GM21367 (cell line): ENCODE data around the gene PHF8.

Source experiments
- ATAC-seq: cut with Tn5 transposase; IDR thresholded peaks from one replicate; pipeline ENCODE4 v1.9.1; 2021; ENCODE audit not compliant: unreplicated experiment

PHF8 gene

DNA sequence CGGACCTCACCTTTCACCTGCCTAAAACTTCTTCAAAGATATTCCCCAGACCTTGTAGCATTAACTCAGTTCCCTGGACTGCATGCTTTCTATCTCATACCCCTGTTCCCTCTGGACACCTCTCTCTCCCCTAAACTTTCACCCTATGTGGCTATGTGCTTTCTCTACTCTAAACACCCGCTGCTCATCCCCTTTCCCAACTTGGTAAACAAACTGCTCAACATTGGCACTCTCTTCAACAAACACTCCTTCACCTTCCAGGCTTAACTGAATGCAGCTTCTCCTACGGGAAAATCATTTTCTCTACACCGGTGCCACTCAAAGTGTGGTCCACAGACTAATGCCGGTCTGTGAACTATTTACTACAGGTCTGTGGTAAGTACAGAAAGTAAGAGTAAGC, 19.9 kb downstream of the PHF8 start:
- ATAC-seq = no peak

DNA sequence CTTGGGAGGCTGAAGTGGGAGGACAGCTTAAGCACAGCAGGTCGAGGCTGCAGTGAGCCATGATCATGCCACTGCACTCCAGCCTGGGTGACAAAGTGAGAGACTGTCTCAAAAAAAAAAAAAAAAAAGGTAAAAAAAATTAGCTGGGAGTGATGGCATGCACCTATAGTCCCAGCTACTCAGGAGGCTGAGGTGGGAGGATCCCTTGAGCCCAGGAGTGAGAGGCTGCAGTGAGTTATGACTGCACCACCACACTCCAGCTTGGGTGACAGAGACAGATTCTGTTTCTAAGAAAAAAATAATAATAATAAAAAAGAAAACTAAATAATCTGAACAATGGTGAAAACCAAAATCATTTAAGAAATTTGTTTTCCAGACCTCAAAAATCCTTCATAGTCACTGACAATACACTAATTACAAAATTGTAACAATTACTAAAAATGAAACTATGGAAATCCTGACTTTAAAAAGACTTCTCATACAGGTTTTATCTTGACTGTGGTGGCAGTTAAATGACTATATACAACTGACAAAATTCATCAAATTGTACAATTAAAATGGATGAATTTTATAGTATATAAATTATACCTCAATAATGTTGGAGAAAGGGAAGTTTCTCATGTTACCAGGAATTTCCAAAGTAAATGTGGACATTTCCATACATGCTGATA, 31.3 kb downstream of the PHF8 start:
- ATAC-seq = no peak

DNA sequence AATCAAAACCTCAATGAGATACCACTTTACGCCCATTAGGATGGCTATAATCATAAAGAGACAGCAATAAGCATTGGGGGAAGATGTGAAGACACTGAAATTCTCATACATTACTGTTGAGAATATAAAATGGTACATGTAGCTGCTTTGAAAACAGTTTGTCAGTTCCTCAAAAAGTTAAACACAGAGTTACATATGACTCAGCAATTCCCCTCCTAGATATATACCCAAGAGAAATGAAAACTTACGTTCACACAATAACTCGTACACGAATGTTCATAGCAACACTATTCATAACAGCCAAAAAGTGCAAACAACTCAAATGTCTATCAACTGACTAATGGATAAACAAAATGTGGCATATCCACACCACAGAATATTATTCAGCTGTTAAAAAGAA, 36.6 kb downstream of the PHF8 start:
- ATAC-seq = no peak

DNA sequence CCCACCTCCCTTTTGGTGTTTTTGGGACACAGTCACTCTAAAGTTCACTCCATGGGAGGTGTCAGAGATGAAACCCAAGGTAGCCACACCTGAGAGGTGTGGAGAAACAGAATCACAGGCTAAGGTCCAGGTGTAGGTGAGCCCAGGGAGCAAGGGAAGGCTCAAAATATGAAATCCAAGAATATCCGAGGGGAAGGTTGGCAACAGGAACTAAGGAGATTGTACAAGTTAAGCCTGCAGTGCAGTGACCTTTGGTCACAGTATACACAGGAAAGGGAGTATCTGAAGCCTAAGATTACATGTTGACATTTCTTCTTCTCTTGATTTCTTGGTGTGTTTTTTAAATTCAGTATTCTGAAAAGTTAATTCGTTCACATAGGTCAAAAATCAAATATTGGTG, 46.5 kb downstream of the PHF8 start:
- no peak for ATAC-seq

DNA sequence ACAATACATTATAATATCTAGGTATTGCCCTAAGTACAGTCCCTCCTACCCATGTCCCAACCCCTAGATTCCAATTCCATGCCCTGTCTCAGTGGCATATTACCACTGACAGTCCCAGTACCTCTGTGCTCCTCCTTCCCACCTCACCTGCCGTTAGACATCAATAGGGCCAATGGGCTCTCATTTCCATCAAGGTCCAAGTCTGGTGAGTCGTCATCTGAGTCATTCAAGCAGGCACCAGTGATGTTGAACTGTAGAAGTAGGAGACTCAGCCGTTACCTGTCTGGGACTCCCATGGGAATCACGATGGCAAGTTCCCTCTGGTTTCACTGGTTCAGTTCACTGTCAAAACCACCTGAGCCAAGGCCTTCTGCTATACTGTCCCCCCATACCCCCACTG, 51.7 kb downstream of the PHF8 start:
- ATAC-seq = no peak

DNA sequence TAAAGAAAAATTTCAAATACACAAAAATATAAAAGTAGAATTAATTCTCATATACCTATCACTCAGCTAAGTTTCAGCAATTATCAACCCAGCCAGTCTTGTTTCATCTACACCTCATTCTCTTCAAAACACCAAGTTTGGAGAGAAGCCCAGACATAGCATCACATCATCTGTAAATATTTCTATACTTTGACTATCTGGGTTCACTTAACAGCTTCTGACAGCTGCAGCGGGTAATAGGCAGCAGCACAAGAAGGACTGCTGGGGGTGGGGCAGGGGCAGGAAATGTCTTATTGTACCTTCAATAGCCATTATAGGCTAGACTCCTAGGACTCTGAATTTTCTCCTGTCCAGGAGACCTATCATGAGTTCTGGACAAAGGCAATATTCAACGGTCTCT, 54.1 kb downstream of the PHF8 start:
- ATAC-seq = no peak

DNA sequence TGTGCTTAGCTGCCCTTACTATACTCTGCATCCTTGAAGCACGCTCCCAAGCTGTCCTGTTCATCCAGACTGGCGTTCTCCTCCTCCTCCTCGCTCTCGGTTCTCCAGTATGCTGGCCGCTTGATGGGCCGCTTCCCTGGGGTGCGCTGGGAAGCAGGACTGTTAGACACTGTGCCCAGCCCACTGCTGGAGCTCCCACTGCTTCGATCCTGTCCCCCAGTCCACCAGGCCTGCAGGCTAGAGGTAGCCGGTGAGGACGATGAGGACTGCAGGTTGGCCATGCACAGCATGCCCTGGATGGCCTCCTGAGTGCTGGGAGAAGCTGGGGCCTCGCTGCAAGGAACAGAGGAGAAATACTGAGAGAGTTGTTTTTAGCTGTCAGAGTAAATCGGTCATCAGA, 59.4 kb downstream of the PHF8 start:
- no peak for ATAC-seq

DNA sequence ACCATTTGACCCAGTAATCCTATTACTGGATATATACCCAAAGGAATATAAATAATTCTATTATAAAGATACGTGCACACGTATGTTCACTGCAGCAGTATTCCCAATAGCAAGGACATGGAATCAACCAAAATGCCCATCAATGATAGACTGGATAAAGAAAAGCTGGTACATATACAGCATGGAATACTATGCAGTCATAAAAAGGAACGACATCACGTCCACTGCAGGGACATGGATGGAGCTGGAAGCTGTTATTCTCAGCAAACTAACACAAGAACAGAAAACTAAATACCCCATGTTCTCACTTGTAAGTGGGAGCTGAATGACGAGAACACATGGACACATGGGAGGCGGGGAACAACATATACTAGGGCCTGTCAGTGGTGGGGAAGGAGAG, 69.7 kb downstream of the PHF8 start:
- no peak for ATAC-seq

DNA sequence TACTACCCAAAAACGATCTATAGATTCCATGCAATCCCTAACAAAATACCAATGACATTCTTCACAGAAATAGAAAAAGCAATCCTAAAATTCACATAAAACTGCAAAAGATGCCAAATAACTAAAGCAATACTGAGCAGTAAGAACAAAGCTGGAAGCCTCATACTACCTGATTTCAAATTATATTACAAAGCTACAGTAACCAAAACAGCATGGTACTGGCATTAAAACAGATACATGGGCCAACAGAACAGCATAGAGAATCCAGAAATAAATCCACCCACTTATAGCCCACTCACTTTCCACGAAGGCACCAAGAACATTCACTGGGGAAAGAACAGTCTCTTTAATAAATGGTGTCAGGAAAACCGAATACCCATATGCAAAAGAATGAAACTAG, 74.7 kb downstream of the PHF8 start:
- no peak for ATAC-seq

DNA sequence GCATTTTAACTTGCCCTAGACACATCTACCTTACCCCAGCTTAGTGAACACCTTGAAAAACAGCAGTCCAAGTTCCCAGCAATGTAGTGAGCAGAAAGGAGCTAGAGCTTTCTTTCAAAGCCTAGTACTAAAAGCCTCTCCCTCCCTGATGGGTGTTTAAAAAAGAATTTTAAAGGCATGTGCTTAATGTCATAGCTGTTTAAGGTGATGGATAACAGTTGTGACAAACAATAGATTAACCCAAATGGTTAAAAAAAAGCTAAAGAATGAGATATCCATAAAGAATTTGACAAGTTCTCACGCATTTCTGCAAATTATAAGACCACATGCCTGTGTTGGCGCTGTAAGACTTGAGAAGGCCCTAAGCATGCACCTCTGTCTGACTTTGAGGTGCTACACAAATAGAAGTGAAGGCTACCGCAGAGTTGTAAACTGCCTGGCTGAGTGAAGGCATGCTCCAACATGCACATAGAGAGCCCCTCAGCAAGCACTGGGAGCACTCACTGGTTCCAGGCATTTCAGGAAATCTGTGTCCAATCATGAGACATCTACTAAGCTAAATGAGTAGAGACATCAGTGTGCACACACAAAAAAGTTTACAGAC, 94.0 kb downstream of the PHF8 start:
- ATAC-seq = no peak

DNA sequence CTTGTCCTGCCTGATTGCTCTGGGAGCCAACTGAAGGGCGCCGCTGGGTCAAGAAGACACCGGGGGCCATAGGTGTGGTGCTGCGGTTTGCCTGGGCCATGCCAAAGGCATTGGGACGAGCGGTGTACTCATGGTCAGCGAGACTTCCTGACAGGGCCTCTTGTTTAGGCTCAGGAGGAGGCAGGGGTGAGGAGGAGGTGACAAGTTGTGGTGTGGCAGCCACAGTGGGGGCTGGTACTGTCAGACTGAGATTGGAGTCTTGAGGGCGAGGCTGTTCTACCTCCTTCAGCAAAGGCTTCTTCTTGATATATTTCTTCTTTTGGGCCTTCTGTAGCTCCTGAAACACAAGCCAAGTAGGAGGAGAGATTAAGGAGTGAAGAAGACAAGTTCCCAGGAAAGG, 104.1 kb downstream of the PHF8 start:
- ATAC-seq = no peak

DNA sequence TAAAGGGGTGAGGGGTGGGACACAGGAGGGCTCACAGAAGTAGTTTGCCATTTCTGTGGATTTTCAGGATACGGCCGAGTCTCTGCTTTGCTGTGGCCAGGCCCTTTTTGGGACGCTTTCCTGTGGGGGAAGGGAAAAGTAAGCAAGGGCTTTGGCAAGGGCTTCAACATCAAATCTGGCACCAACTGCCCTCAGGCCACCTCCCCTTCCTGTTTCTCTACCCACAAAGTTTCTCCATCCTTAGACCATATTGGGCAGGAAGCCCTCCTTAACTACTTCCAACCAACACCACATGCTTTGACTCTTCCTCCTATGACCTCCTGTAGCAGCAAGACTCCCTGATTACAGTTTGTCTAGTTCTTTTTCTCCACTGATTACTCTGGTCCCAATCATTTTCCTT, 105.1 kb downstream of the PHF8 start:
- no peak for ATAC-seq

DNA sequence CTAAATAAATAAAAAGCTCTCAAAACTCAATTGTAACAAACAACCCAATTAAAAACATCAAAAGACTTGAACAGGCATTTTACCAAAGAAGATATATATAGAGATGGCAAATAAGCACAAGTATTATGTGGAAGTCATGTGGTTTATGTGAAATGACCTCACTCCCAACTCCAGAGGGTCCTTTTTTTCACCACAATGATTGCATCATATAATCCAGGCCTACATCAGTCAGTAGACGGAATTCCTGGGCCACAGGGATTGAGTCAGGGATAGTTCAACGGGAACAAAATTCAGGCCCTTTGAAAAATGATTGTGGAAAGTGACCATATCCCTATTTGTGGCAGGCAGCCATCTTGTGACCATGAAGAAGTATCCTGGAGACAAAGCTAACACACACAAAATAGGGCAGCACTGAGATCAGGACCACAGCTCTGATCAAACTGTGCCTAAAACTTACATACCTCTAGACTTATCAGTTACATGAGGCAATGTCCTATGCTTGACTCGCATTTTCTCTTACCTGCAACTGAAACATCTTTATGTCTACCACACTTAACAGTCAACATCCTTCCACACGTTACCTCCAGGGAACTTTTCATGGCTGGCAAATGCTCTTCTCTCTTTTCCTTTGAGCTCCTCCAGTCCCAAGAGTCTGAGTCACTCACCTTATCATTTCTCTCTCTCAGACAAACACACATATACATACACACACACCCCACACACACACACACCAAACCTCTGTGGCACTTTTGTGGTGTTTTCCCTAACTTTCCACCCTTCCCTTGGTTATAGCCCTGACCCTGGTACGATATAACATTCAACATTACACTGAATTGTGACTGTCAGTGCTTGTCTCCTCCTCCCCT, 113.5 kb downstream of the PHF8 start:
- ATAC-seq = no peak

DNA sequence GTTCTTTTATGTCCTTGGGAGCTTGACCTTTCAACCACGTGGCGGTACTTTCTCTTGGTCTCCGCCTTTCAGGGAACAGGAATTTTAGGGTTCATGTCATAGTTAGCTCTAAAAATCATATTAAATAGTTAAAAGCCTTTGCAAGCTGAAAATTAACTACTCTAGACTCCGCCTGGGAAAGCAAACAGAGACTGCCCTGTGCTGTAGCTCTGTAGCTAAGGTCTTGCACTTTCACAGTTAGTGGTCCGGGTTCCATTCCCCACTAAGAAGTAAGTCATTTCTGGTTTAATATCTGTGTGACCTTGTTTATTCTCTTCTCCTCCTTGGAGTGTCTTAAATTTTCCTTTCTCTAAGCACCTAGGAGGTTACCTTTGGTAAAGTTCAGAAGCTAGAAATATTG, 118.2 kb downstream of the PHF8 start:
- ATAC-seq = no peak

DNA sequence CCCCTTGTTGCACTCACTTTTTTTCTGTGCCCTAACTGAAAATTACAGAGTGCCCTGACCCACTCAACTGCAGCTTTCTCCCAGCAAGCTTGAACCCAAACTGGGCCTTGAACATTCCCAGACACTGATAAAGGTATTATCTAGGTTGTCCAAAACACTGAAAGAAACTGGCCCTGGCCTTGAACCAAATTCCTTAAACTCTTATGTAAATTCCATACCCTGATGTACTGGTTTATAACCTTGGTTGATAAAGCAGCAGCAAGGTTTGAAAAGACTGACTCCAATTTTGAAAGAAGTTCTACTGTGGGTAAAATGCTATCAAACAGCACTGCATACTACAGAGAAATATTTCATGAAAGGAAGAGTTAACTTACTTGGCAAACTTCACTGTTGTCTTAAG, 125.6 kb downstream of the PHF8 start:
- ATAC-seq = no peak

DNA sequence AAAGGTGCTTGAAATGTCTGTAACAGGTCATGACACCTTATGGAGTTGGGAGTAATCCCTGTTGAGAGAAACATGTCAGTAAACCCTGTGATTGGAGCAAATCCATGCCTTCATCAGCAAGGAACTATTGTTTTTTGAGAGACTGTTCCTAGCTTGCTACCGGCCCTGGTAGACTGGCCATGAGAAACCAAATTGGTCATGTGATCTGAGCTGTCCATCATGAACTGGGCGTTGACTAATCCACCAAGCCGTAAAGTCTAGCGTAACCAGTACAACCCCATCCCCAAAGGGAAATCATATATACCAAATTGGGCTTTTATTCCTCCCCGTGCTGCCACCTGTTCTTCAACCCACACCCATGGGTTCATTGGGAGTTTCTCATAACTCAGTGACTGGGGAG, 143.7 kb downstream of the PHF8 start:
- no peak for ATAC-seq

DNA sequence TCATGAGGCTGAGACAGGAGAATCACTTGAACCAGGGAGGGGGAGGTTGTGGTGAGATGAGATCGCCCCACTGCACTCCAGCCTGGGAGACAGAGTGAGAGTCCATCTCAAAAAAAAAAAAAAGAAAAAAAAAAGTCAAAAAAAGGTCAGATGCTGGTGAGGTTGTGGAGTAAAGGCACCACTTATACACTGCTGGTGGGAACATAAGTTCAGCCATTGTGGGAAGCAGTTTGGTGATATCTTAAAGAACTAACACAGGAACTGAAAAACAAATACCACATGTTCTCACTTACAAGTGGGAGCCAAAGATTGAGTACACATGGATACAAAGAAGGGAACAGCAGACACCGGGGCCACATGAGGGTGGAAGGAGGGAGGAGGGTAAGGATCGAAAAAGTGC, 149.0 kb downstream of the PHF8 start:
- no peak for ATAC-seq
